ENCODE data around the gene MED15. TPM values are rescaled to one million over a fixed set of nuclear protein-coding genes. Genes with fewer than 3 reads are reported as not detected.
"Not testable (repeated sequence)": the region's sequence is repeated elsewhere in the genome, so short reads cannot be mapped to it uniquely, and the experiment has no call there.

The MED15 gene
- total and polyA plus RNA-seq, 9 donors, result 15.3 to 52.4 (median 42.4) TPM

GRCh38 chr22:20542055-20542454, 34.6 kb downstream of the MED15 start:
- Histone ChIP-seq H3K27me3 (ENCODE audit: control insufficient read depth, insufficient read depth, low read length) (no peaks in the 10 kb centered on the region), H3K9me3 (replicated peaks; ENCODE audit: control insufficient read depth, low read depth, low read length) (peaks cover 2% of the 10 kb centered on the region), H3K36me3 (ENCODE audit: control insufficient read depth, insufficient read depth, low read length) (peaks cover 31% of the 10 kb centered on the region), H3K4me1 (ENCODE audit: control insufficient read depth, insufficient read depth, low read length) (peaks cover 4% of the 10 kb centered on the region), H3K27ac (ENCODE audit: low read length) (no peak overlapping the region), H3K4me3 (ENCODE audit: low read length) (no peak overlapping the region)
- no peak for DNase-seq
- no CpG with 5 or more reads among the region's 3 CpGs for WGBS (ENCODE audit: insufficient coverage)

DNA sequence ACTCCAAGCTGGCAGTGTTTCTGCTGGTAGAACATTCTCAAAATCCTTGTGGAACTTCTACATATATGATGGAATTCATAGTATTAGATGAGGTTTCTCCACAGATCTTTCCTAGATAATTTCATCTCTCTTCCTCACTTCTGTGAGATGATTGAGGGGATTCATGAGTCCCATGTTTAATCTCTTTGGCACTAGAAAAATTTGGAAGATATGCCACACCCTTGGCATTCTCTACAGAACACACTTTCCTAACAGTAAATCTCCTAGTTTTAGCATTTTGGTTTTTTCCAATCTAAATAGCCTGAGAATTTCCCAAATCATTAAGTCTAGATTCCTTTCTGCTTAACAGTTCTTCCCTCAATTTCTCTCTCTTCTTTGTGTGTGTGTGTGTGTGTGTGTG, 35.3 kb downstream of the MED15 start:
- DNase-seq, result no peak
- Histone ChIP-seq H3K36me3 (ENCODE audit: control insufficient read depth, insufficient read depth, low read length) (peaks cover 24% of the 10 kb centered on the region), H3K9me3 (replicated peaks; ENCODE audit: control insufficient read depth, low read depth, low read length) (peaks cover 2% of the 10 kb centered on the region), H3K4me3 (ENCODE audit: low read length) (no peak overlapping the region), H3K27ac (ENCODE audit: low read length) (no peak overlapping the region), H3K27me3 (ENCODE audit: control insufficient read depth, insufficient read depth, low read length) (no peaks in the 10 kb centered on the region), H3K4me1 (ENCODE audit: control insufficient read depth, insufficient read depth, low read length) (peaks cover 4% of the 10 kb centered on the region)

DNA sequence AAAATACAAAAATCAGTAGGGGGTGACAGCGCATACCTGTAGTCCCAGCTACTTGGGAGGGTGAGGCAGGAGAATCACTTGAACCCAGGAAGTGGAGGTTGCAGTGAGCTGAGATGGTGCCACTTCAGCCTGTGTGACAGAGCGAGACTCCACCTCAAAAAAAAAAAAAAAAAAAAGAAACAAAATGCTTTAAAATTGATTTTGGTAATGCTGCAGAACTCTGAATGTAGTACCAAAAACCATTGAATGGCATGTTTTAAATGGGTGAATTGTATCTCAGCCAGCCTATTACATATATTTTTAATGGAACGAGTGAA, 37.9 kb downstream of the MED15 start:
- not testable (repeated sequence) for DNase-seq; H3K4me3 ChIP-seq (ENCODE audit: low read length); H3K27ac ChIP-seq (ENCODE audit: low read length); H3K9me3 ChIP-seq (replicated peaks; ENCODE audit: control insufficient read depth, low read depth, low read length); H3K27me3 ChIP-seq (ENCODE audit: control insufficient read depth, insufficient read depth, low read length)
- WGBS (ENCODE audit: insufficient coverage), result no CpG with 5 or more reads among the region's 3 CpGs
- Histone ChIP-seq H3K36me3 (ENCODE audit: control insufficient read depth, insufficient read depth, low read length) (peaks cover 16% of the 10 kb centered on the region), H3K4me1 (ENCODE audit: control insufficient read depth, insufficient read depth, low read length) (peaks cover 21% of the 10 kb centered on the region)

DNA sequence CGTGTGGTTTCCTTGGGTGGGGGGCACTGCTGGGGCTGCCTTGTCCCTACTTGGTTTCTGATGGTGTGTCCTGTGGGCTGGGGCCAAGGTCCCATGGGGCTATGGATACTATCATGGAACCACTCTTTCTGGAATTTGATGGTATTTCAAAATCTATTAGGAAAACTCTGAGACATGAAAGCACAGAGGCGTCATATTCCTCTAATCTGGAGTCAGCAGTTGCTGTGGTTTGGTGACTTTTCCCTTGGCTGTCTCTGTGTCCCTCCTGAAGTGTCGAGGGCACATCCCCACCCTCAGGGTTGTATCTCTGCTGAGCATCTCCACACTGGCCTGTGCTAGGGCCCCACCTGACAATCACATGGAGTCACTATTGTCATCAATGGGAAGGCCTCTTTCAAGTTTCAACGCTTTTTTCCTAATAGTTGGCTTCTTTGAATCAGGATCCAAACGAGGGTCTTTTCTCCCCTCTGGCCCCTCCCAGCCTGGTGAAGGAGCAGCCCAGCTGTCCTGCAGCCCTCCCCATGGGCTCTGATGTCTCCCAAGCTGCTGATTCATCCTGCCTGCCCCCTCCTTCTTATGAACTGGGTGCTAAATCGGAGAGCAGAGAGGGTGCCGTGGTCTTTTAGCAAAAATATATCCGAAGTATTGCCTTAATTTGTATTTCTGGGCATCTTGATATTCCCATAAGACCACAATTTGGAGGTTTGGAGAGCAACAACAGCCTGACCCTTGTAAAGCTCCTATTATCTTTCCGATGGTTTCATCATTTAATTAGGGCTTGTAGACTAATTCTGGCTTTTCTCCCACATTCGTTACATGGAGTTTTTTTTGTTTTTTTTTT, 38.5 kb downstream of the MED15 start:
- Histone ChIP-seq H3K4me1 (ENCODE audit: control insufficient read depth, insufficient read depth, low read length) (peaks cover 27% of the 10 kb centered on the region), H3K27ac (ENCODE audit: low read length) (no peak overlapping the region), H3K4me3 (ENCODE audit: low read length) (no peak overlapping the region), H3K27me3 (ENCODE audit: control insufficient read depth, insufficient read depth, low read length) (no peaks in the 10 kb centered on the region), H3K9me3 (replicated peaks; ENCODE audit: control insufficient read depth, low read depth, low read length) (peaks cover 2% of the 10 kb centered on the region), H3K36me3 (ENCODE audit: control insufficient read depth, insufficient read depth, low read length) (peaks cover 14% of the 10 kb centered on the region)
- 70% methylated on average over 3 of the region's 10 CpGs for WGBS (ENCODE audit: insufficient coverage)
- no peak for DNase-seq

DNA sequence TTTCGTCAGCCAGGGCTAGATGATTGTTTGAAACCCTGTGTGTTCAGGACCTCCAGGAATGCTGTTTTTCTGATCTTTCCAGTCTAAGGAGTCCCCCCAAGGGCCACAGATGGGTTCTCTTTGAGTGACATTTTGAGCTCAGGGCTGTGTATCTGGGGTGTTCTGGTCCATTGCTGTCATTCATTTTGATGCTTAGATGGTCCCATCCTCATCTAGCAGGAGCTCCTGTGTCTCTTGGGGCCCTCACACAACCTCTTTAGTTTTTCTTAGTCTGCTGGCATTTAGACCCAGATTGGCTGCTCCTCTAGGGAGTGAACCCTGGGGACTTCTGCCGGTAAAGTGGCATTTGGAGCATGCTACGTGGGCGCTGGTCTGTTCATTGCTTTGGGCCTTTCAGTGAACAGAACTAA, 39.1 kb downstream of the MED15 start:
- Histone ChIP-seq H3K27ac (ENCODE audit: low read length) (no peak overlapping the region), H3K4me1 (ENCODE audit: control insufficient read depth, insufficient read depth, low read length) (peaks cover 33% of the 10 kb centered on the region), H3K36me3 (ENCODE audit: control insufficient read depth, insufficient read depth, low read length) (peaks cover 17% of the 10 kb centered on the region), H3K9me3 (replicated peaks; ENCODE audit: control insufficient read depth, low read depth, low read length) (peaks cover 2% of the 10 kb centered on the region), H3K27me3 (ENCODE audit: control insufficient read depth, insufficient read depth, low read length) (no peaks in the 10 kb centered on the region), H3K4me3 (ENCODE audit: low read length) (no peak overlapping the region)
- WGBS (ENCODE audit: insufficient coverage), result 67% methylated on average over 1 of the region's 4 CpGs
- no peak for DNase-seq

GRCh38 chr22:20547029-20547428, 39.6 kb downstream of the MED15 start:
- H3K27me3 ChIP-seq (ENCODE audit: control insufficient read depth, insufficient read depth, low read length), result no peaks in the 10 kb centered on the region
- H3K36me3 ChIP-seq (ENCODE audit: control insufficient read depth, insufficient read depth, low read length), result peaks cover 14% of the 10 kb centered on the region
- no peak overlapping the region for H3K27ac ChIP-seq (ENCODE audit: low read length)
- H3K4me3 ChIP-seq (ENCODE audit: low read length), result no peak overlapping the region
- peaks cover 2% of the 10 kb centered on the region for H3K9me3 ChIP-seq (replicated peaks; ENCODE audit: control insufficient read depth, low read depth, low read length)
- peaks cover 38% of the 10 kb centered on the region for H3K4me1 ChIP-seq (ENCODE audit: control insufficient read depth, insufficient read depth, low read length)
- no peak for DNase-seq

GRCh38 chr22:20548806-20549205, 41.4 kb downstream of the MED15 start:
- peaks cover 19% of the 10 kb centered on the region for H3K36me3 ChIP-seq (ENCODE audit: control insufficient read depth, insufficient read depth, low read length)
- H3K27ac ChIP-seq (ENCODE audit: low read length), result no peak overlapping the region
- peaks cover 56% of the 10 kb centered on the region for H3K4me1 ChIP-seq (ENCODE audit: control insufficient read depth, insufficient read depth, low read length)
- no peaks in the 10 kb centered on the region for H3K27me3 ChIP-seq (ENCODE audit: control insufficient read depth, insufficient read depth, low read length)
- no peak for DNase-seq
- 80% methylated on average over 2 of the region's 4 CpGs for WGBS (ENCODE audit: insufficient coverage)
- no peaks in the 10 kb centered on the region for H3K9me3 ChIP-seq (replicated peaks; ENCODE audit: control insufficient read depth, low read depth, low read length)
- H3K4me3 ChIP-seq (ENCODE audit: low read length), result no peak overlapping the region

- Histone ChIP-seq H3K4me3 (ENCODE audit: low read length) (no peak overlapping the region), H3K36me3 (ENCODE audit: control insufficient read depth, insufficient read depth, low read length) (peaks cover 21% of the 10 kb centered on the region), H3K4me1 (ENCODE audit: control insufficient read depth, insufficient read depth, low read length) (peaks cover 61% of the 10 kb centered on the region), H3K9me3 (replicated peaks; ENCODE audit: control insufficient read depth, low read depth, low read length) (no peaks in the 10 kb centered on the region), H3K27ac (ENCODE audit: low read length) (peak overlapping the region; percentile 61), H3K27me3 (ENCODE audit: control insufficient read depth, insufficient read depth, low read length) (no peaks in the 10 kb centered on the region)
- WGBS (ENCODE audit: insufficient coverage), result 66% methylated on average over 5 of the region's 7 CpGs
- DNase-seq, result peak; percentile 53
Observed at GRCh38 chr22:20549232-20549841, 41.9 kb downstream of the MED15 start.

- 80% methylated on average over 1 of the region's 8 CpGs for WGBS (ENCODE audit: insufficient coverage)
- Histone ChIP-seq H3K27me3 (ENCODE audit: control insufficient read depth, insufficient read depth, low read length) (no peaks in the 10 kb centered on the region), H3K4me3 (ENCODE audit: low read length) (no peak overlapping the region), H3K36me3 (ENCODE audit: control insufficient read depth, insufficient read depth, low read length) (peaks cover 23% of the 10 kb centered on the region), H3K9me3 (replicated peaks; ENCODE audit: control insufficient read depth, low read depth, low read length) (no peaks in the 10 kb centered on the region), H3K4me1 (ENCODE audit: control insufficient read depth, insufficient read depth, low read length) (peaks cover 69% of the 10 kb centered on the region), H3K27ac (ENCODE audit: low read length) (peak overlapping the region; percentile 90)
- no peak for DNase-seq
Observed at GRCh38 chr22:20550057-20550817, 42.8 kb downstream of the MED15 start.

All from muscle of leg (tissue), 11 donors.